ENCODE data around the gene ECD.
A peak's percentile ranks its signal among the peaks of the same experiment; 100 is the strongest.
"Not testable (repeated sequence)": the region's sequence is repeated elsewhere in the genome, so short reads cannot be mapped to it uniquely, and the experiment has no call there.

Gene ECD

GRCh38 chr10:73156054-73156453 lies 11.8 kb downstream of the ECD start:
- DNase-seq, result no peak

DNA sequence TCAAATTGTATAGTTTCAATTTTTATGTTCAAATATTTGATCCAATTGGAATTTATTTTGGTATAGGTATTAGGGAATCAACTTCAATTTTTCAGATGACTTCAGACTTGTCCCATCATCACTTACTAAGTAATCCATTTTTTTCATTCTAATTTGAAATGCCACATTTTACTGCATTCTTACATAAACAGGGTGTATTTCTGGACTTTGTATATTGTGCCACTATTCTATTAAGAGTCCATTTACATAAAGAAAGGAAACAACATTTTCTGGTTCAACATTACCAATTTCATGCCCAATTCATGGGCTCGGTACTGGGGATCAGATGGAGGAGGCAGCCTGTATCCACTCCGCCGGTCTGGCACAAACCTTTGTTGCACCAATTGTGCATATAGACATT lies 15.8 kb downstream of the ECD start:
- no peak for DNase-seq

GRCh38 chr10:73150633-73151413 lies 17.0 kb downstream of the ECD start:
- DNase-seq, result not testable (repeated sequence)

DNA sequence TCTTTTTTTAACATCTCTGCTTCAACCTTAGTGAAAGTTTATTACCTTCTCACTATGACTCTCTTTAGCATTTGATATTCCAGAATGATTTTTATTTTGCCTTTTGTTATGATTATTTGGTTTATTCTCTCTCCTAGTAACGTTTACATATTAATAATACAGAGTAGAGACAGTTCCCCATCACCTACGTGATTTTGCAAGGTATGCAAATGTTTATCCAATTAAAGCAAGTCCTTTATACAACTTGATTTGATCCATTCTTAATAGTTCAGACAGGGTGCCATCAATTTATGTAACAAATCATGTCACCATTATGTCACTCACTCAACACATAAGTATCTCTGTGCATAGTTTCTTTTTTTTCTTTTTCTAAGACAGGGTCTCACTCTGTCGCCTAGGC lies 26.2 kb downstream of the ECD start:
- DNase-seq, result no peak

DNA sequence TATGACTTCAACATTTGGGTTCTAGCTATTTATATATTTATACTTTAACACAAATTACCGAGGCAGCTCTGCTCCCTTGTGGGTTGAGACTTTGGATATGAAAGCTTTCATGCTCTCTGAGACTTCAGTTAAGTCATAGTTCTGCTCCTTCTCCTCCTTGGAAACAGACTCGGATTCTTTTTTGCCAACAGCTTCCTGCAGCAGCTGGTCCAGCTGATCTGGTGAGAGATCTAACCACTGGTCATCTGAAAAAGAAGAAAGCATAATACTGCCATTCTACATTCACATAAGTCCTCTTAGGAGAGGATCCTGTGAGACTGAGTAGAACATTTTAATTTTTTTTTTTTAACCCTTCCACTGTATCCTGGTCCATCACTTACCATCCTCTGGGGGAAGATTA lies 28.6 kb downstream of the ECD start:
- no peak for DNase-seq

GRCh38 chr10:73136627-73137026 lies 31.2 kb downstream of the ECD start:
- DNase-seq, result no peak

DNA sequence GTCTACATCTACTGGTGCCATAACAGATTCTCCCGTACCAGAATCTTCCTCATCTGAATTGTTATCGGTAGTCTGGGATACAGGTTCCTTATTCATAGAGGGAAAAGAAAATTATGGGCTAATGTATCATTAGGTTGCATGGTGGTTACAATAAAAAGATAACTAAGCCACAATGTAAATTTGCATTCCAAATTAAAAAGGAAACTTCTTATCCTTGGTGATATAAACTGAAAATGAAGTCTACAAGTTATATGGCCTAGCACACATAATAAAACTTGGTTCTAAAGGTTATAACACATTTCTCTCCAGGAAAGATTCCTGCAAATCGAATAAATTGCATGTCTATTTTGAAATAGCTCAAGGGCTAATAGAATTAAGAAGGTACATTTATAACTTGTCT lies 33.1 kb downstream of the ECD start:
- no peak for DNase-seq

DNA sequence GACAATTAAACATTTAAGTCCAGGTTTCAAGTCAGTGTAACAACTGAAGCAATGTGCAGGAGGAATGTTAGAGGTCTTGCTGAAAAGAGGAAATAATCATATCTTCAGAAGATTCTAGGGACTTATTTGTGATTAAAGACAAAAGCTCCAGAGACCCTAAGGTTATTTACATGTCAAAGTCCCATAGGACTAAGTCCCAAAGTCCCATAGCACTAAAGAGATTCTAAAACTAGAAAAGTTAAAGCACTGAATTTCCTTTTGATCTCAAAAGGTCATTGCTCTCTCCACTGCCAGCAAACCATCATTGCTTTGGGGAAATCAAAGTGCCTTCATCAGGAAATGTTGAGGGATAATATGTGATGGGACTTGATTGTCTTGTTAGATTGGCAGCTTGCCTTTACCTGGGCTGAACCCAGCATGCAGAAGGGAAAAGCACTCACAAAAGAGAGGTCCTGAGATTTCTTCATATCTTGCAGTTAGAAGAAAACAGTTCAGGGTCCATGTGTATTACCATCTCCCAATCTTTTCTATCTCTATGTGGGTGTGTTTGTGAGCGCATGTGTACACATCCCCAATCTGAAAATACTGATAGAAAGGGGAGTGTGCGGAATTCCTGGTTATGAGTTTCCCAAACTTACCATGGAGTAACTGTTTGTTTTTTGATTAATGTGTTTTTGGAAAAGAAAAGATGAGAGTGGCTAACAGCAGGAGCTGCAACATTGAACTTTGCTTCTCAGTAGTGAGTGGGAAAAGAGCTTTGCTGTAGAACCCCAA lies 35.7 kb downstream of the ECD start:
- DNase-seq, result no peak

DNA sequence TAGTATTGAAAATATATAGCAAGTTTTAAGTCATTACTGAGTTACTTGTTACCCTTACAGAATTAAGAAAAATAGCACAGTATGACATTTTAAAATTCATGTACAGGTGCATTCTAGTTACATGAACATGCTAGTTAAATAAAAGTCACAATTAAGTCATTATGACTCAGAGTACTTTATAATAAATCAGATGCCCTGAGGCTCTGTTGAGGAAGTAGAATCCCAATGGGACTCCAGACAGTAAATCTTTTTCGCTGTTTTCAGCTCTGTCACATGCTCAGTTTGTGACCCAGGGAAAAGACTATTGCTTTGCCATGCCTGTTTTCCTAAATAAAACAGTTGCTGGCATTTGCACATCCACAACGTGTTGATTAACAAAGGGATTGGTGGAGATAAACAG lies 36.5 kb downstream of the ECD start:
- DNase-seq, result no peak

GRCh38 chr10:73126343-73126742 lies 41.5 kb downstream of the ECD start:
- DNase-seq, result no peak

DNA sequence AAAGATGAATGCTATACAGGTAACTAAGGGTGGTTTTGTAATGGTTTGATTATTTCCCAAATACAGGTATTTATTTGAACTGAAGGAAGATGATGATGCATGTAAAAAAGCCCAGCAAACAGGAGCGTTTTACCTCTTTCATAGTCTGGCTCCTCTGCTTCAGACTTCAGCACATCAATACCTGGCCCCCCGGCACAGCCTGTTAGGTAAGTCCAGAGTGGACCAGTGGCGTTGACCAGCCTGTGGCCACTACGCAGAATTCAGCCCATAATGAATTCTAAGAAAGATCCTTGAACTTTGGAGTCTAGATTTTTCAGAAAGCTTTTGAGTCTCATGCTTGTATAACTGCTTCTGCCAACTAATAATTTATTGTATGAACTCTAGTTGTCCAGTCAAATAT lies 47.9 kb downstream of the ECD start:
- DNase-seq, result no peak

- DNase-seq, result no peak
Measured at GRCh38 chr10:73119457-73119856, 48.4 kb downstream of the ECD start.

DNA sequence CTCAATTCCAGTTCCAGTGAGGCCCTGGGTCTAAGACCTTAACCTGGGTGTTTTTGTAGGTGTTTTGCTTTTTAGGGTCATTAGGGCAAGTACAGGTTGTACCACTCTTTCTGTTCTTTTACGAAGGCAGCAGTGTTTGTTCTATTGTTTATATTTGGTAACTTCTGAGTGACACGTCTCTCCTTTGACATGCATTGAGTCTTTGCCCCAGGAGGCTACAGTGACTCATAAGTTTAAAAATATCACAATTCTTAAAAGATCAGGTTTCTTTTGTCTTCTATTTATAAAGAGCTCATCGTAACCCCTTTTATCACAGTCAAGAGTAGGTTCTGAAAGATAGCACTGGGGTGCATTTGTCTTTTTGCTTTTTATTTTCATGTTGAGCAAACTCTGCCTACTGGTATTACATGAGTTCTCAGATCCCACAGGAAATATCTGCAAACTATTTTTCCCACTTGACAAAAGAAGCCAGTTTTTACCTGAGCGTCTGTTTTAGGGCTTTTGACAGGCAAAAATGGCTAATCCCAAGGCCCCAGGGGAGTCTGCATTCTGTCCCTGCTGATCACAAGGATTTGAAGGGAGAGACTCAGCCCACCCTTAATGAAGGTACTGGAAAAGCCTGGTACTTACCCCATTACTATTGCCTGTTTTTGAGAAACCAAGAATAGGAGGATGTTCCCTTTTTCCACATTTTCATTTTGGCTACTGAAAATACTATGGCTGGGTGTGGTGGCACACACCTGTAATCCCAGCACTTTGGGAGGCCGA lies 49.6 kb downstream of the ECD start:
- no peak for DNase-seq

DNA sequence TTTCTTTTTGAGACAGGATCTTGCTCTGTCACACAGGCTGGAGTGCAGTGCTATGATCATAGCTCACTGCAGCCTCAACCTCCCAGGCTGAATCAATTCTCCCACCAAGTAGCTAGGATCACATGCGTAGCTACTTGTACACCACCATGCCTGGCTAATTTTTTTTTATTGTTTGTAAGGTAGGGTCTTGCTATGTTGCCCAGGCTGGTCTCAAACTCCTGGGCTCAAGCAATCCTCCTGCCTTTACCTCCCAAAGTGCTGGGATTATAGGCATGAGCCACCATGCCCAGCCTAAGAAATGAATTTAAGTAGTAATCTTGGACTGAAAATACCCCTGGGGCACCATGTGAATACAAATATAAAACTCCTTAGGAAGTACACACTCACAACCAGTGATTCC lies 51.8 kb downstream of the ECD start:
- no peak for DNase-seq

DNA sequence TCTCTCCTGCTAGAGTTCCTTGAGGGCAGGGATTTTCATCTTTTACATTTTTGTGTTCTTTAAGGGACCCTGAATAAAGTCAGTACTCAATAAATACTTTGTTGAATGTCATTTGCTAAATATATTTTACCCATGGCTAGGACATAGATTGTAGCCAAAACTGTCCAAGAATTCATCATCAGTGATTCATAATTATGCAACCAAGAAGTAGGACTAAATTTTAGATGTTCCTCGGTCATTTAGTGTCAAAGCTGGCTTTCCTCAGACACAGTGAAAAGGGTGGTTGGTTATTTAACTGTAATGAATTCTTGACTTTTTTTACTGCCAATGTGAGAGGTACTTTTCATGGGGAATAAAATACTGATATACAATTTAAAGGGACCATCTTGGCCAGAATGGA lies 54.3 kb downstream of the ECD start:
- no peak for DNase-seq

DNA sequence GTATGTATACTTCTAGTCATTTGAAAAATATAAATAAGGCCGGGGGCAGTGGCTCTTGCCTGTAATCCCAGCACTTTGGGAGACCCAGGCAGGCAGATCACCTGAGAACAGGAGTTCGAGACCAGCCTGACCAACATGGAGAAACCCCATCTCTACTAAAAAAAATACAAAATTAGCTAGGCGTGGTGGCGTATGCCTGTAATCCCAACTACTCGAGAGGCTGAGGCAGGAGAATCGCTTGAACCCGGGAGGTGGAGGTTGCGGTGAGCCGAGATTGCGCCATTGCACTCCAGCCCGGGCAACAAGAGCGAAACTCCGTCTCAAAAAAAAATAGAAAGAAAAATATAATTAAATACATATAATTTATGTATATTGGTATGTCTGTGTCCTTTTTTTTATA lies 55.8 kb downstream of the ECD start:
- DNase-seq, result not testable (repeated sequence)

DNA sequence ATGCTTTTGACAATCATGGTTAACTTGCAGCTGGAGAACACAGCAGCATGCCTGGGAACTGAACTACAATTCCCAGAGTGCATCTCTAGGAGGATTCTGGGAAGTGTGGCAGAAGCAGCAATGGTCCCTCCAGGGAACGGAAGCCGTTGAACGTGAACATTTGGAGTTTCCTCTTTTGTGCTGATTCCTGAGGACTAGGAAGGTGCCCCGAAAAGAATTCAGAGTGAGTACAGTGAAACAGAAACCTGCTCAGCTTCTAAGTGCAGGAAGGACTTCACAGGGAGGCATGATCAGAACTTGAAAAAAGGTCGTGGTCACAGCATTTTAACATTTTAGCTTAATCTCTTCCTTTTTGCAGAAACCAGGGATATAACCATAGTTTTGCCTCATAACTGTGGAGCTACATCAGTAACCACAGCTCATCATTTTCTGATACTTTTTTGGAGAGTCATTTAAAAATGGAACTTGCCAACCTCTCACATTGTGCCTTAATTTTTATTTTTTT lies 57.4 kb downstream of the ECD start, which contains the start of gene NUDT13:
Gene NUDT13, plus strand, starts transcription at position 111 of the 505 bp plus-strand sequence. CDS start 3,911 bp downstream, outside the sequence.
- DNase-seq, result no peak

DNA sequence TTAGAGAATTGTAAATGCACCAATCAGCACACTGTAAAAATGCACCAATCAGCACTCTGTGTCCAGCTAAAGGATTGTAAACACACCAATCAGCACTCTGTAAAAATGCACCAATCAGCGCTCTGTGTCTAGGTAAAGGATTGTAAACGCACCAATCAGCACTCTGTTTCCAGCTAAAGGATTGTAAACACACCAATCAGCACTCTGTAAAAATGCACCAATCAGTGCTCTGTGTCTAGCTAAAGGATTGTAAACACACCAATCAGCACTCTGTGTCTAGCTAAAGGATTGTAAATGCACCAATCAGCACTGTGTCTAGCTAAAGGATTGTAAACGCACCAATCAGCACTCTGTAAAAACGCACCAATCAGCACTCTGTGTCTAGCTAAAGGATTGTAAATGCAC lies 58.6 kb downstream of the ECD start:
- DNase-seq, result not testable (repeated sequence)

DNA sequence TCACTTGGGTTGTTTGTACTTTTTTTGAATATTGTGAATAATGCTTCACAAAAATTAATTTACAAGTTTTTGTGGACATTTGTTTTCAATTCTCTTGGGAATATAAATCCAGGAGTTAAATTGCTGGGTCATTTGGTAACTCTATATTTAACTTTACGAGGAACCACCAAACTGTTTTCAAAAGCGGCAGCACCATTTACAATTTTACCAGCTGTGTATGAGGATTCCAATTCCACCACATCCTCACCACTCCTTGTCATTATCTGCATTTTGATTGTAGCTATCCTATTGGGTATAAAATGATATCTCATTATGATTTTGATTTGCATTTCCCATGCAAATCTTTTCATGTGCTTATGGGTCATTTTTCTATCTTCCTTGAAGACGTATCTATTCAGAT lies 61.5 kb downstream of the ECD start:
- no peak for DNase-seq

- no peak for DNase-seq
Measured at GRCh38 chr10:73099141-73099540, 68.7 kb downstream of the ECD start.

DNA sequence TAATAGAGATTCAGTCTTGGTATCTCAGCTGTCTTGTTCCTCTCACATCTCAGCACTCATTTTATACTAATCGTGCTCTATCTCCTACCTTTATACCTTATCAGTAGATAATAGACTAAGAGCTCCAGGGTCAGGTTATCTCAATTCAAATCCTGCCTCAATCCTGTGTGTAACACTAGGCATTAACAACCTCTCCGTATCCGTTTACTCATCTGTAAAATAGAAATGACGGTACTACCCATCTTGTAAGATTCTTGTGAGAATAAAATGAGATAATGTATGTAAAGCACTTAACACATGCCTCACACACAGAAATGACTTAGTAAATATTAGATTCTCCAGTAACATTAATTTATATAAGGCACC lies 70.5 kb downstream of the ECD start:
- DNase-seq, result no peak

- peak; percentile 72 for DNase-seq
Measured at GRCh38 chr10:73096449-73097304, 71.1 kb downstream of the ECD start, which contains the start of gene P4HA1. Gene P4HA1, minus strand, starts transcription at chr10:73096866. Its CDS starts 21,983 bp downstream, at chr10:73074883.

Data from 8988T (cell line).